Measurements from ENCODE around the gene HAUS1. TPM values are rescaled to one million over a fixed set of nuclear protein-coding genes. Genes with fewer than 3 reads are reported as not detected.

Gene HAUS1
- total and polyA plus RNA-seq, 7 donors = 24.0 to 62.1 (median 26.8) TPM

GRCh38 chr18:46134920-46135675, 30.9 kb downstream of the HAUS1 start:
- intact Hi-C loops (cut with DNase I) = no loop called here
- no peak overlapping the region for H3K27ac ChIP-seq
- no peak overlapping the region for H3K4me3 ChIP-seq
- no peaks in the 10 kb centered on the region for H3K4me1 ChIP-seq
- no peaks in the 10 kb centered on the region for H3K9me3 ChIP-seq
- DNase-seq = no peak
- TF ChIP-seq POLR2A (IDR thresholded peaks at IDR 0.05) = no peak
- 72% methylated on average over 9 of the region's 9 CpGs for WGBS, 2 donors
- H3K36me3 ChIP-seq = peaks cover 0 to 10% (median 1%) of the 10 kb centered on the region in 4 donors
- no peaks in the 10 kb centered on the region for H3K27me3 ChIP-seq

DNA sequence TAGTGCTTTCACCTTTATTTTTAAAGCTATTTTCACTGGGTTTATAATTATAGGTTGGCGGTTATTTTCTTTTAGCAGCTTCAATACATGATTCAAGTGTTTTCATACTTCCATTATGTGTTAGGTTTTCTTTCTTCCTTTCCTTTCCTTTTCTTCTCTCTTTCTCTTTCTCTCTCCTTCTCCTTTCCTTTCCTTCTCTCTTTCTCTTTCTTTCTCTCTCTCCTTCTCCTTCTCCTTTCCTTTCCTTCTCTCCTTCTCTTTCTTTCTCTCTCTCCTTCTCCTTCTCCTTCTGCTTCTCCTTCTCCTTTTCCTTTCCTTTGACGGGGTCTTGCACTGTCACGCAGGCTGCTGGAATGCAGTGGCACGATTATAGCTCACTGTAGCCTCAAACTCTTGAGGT, 36.0 kb downstream of the HAUS1 start:
- TF ChIP-seq EP300 (IDR thresholded peaks at IDR 0.05) (no peak), POLR2AphosphoS5 (IDR thresholded peaks at IDR 0.05) (no peak), POLR2A (IDR thresholded peaks at IDR 0.05) (no peak)
- TF ChIP-seq, protein P1, sequence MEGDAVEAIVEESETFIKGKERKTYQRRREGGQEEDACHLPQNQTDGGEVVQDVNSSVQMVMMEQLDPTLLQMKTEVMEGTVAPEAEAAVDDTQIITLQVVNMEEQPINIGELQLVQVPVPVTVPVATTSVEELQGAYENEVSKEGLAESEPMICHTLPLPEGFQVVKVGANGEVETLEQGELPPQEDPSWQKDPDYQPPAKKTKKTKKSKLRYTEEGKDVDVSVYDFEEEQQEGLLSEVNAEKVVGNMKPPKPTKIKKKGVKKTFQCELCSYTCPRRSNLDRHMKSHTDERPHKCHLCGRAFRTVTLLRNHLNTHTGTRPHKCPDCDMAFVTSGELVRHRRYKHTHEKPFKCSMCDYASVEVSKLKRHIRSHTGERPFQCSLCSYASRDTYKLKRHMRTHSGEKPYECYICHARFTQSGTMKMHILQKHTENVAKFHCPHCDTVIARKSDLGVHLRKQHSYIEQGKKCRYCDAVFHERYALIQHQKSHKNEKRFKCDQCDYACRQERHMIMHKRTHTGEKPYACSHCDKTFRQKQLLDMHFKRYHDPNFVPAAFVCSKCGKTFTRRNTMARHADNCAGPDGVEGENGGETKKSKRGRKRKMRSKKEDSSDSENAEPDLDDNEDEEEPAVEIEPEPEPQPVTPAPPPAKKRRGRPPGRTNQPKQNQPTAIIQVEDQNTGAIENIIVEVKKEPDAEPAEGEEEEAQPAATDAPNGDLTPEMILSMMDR (IDR thresholded peaks at IDR 0.05) = no peak
- H3K27ac ChIP-seq = no peak overlapping the region
- no peaks in the 10 kb centered on the region for H3K36me3 ChIP-seq
- no peaks in the 10 kb centered on the region for H3K9me3 ChIP-seq
- H3K4me1 ChIP-seq = no peaks in the 10 kb centered on the region
- no peak overlapping the region for H3K4me3 ChIP-seq
- no peaks in the 10 kb centered on the region for H3K27me3 ChIP-seq
- intact Hi-C loops (cut with DNase I) = loop anchor here (10.0 kb wide), 1 partner anchor 515 kb away; the partner anchor contains the start of gene LOXHD1
- DNase-seq = no peak
- 95 to 96% methylated on average over 4 of the region's 4 CpGs for WGBS, 2 donors

GRCh38 chr18:46141199-46141598, 37.0 kb downstream of the HAUS1 start:
- no peak overlapping the region for H3K4me3 ChIP-seq
- intact Hi-C loops (cut with DNase I) = loop anchor here (10.0 kb wide), 1 partner anchor 514 kb away; the partner anchor contains the start of gene LOXHD1

DNA sequence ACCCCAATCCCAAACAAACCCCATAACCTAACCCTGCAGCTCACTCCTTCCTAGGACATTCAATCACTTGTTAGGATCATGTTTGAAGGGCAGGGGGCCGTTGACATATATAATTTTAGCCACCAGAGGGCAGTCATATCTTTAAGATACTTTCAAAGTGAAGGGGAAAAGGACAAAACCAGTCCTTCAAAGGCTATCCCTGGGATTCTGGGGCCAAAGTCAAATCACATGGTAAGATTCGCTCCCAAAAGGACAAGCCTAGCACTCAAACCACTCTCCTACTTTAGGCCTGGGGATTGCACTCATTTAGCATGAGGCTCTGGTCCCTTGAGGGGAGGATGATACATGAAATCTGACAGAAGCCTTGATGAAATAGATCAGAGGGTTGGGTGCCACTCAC, 44.6 kb downstream of the HAUS1 start:
- no peaks in the 10 kb centered on the region for H3K4me1 ChIP-seq
- H3K27me3 ChIP-seq = no peaks in the 10 kb centered on the region
- intact Hi-C loops (cut with DNase I) = loop anchor here (10.0 kb wide), 1 partner anchor 506 kb away; the partner anchor contains the start of gene LOXHD1
- H3K36me3 ChIP-seq = no peaks in the 10 kb centered on the region
- TF ChIP-seq POLR2A (IDR thresholded peaks at IDR 0.05) (no peak), POLR2AphosphoS5 (IDR thresholded peaks at IDR 0.05) (no peak), EP300 (IDR thresholded peaks at IDR 0.05) (no peak)
- TF ChIP-seq, protein P1 (IDR thresholded peaks at IDR 0.05) = peak in 3 of 4 experiments; percentile 37 to 58 (median 51)
- H3K4me3 ChIP-seq = no peak overlapping the region
- no peaks in the 10 kb centered on the region for H3K9me3 ChIP-seq
- WGBS, 2 donors = 11 to 20% methylated on average over 2 of the region's 2 CpGs
- H3K27ac ChIP-seq = no peak overlapping the region
- DNase-seq = no peak

More at GRCh38 chr18:46141199-46141598, 37.0 kb downstream of the HAUS1 start:
- H3K27me3 ChIP-seq = no peaks in the 10 kb centered on the region
- H3K27ac ChIP-seq = no peak overlapping the region
- no peaks in the 10 kb centered on the region for H3K9me3 ChIP-seq
- no peak for TF ChIP-seq EP300 (IDR thresholded peaks at IDR 0.05)
- TF ChIP-seq, protein P1 (IDR thresholded peaks at IDR 0.05) = no peak
- 91 to 96% methylated on average over 4 of the region's 4 CpGs for WGBS, 2 donors
- H3K4me1 ChIP-seq = no peaks in the 10 kb centered on the region
- no peaks in the 10 kb centered on the region for H3K36me3 ChIP-seq
- no peak for DNase-seq

DNA sequence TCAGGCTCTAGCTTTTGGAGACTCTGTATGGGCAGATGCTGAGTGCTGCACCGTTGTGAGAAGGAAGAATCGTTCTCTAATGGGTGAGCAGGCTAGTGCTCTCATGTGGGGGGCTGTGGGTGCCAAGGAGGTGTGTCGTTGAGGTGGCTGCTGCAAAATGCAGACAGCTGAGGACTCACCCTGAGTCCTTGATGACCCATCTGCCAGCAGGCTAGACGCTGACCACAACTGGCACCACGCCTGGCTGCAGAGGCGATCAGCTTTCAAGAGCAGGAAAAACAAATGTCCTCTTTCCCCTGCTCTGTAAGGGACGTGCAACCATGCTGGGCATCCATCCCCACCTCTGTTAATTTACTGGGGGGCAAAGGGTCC, 48.2 kb downstream of the HAUS1 start:
- WGBS, 2 donors = 77 to 87% methylated on average over 7 of the region's 7 CpGs
- DNase-seq = no peak

More for the DNA sequence above, 48.2 kb downstream of the HAUS1 start:
- no peaks in the 10 kb centered on the region for H3K4me1 ChIP-seq
- no peak overlapping the region for H3K27ac ChIP-seq
- TF ChIP-seq, protein P1 (IDR thresholded peaks at IDR 0.05) = no peak
- no peak for TF ChIP-seq EP300 (IDR thresholded peaks at IDR 0.05)
- TF ChIP-seq POLR2A (IDR thresholded peaks at IDR 0.05) = no peak
- no peak for TF ChIP-seq POLR2AphosphoS5 (IDR thresholded peaks at IDR 0.05)
- no peaks in the 10 kb centered on the region for H3K27me3 ChIP-seq
- H3K36me3 ChIP-seq = no peaks in the 10 kb centered on the region
- H3K4me3 ChIP-seq = no peak overlapping the region
- intact Hi-C loops (cut with DNase I) = no loop called here
- no peaks in the 10 kb centered on the region for H3K9me3 ChIP-seq
